Glomerular visceral epithelial cell (primary cell): ENCODE measurements around the gene GNRH2.
A peak's percentile ranks its signal among the peaks of the same experiment; 100 is the strongest.
"Not testable (repeated sequence)": the region's sequence is repeated elsewhere in the genome, so short reads cannot be mapped to it uniquely, and the experiment has no call there.

ENCODE experiments used
- DNase-seq: peaks from one replicate; pipeline ENCODE4 v3.0.0-alpha.2; 2016; ENCODE audit errors: extremely low spot score

GNRH2 gene

GRCh38 chr20:3043322-3043721, at the start of gene GNRH2:
Gene GNRH2, plus strand, starts transcription at chr20:3043622. Its CDS starts 793 bp downstream, at chr20:3044415.
- no peak for DNase-seq

DNA sequence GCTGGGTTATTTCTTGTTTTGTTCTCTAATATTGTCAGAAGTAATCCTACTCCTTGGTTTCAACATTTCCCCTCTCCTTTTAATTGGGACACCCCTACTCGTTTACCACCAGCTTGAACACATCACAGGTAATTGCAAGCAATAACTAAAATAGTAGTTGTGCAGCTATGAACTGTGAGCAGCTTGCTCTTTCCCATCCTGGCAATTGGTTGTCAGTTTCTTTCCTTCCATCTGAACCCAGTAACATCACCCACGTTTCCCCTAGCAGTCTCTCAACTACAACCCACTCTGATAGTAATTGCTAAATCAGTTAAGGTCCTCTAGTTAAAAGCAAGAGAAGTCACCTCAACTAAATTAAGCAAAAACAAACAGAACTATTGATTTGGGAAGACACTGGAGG, 47.6 kb upstream of the GNRH2 start:
- DNase-seq, result no peak

GRCh38 chr20:2998728-2999127, 44.7 kb upstream of the GNRH2 start:
- DNase-seq, result no peak

DNA sequence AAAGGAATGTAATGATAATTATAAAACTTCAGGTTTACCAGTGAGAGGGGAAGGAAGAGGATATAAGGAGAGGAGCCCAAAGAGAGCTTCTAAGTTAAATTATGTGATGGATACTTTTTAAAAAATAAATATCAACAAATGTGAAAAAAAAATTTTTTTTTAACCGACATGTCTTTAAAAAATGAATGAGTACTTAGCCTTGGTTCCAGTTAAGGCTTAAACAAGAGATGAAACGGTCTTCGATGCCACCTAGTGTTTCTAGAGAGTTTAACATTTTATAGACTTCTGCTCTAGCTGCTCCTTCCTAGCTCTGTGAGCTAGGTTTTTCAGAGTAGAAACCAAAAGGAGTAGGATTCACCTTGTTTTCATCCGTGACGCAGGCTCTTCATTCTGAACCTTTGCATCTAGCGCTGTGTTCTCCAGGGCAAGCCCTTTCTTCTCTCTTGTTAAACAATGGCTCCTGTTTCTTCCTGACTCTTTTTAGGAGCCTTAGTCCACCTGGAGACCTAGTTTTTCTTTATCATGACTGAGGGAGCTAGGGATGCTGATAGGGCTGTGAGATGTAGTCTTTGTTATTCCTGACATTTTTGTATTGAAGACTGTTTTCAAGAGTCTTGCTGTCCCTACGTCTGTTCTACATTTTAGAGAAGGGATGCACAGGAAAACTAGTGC, 42.4 kb upstream of the GNRH2 start:
- no peak for DNase-seq

- DNase-seq, result no peak
These were observed 40.0 kb upstream of the GNRH2 start for GRCh38 chr20:3003416-3003815.

- DNase-seq, result peak; percentile 63
These were observed 32.3 kb upstream of the GNRH2 start for GRCh38 chr20:3010985-3011723.

GRCh38 chr20:3011752-3012151, 31.7 kb upstream of the GNRH2 start:
- DNase-seq, result no peak

- DNase-seq, result no peak
These were observed 29.7 kb upstream of the GNRH2 start for GRCh38 chr20:3013771-3014170.

DNA sequence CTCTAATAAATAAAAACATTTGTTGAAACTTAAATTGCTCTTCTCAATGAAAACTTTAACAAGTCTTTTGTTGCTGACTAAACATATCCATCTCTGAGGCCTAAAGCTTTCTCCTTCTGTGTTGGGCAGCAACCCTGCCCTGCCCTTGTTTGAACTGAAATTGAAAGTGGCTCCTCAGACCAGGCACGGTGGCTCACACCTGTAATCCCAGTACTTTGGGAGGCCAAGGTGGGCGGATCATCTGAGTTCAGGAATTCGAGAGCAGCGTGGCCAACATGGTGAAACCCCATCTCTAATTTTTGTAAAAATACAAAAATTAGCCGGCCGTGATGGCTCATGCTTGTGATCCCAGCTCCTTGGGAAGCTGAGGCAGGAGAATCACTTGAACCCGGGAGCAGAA, 29.2 kb upstream of the GNRH2 start:
- DNase-seq, result no peak

DNA sequence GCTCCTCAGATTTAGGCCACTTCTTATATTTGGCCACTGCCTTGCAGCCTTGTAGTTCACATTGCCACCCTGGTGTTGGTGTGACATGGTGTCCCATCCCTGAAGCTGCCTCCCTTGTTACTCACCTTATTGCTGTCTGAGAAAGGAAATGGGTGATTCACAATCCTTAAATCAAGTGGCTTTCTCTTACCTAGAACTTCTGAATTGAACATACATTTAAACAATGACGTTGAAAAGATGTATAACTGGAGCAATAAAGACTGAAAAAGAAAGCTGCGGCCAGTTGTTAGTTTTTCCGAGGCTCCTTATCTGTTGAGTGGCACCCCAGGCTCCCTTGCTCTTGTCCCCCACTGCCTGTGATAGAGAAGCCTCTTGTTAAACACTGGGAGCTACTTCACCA, 28.8 kb upstream of the GNRH2 start:
- DNase-seq, result no peak

- not testable (repeated sequence) for DNase-seq
These were observed 28.1 kb upstream of the GNRH2 start for GRCh38 chr20:3015302-3015701.

- DNase-seq, result no peak
These were observed 22.1 kb upstream of the GNRH2 start for GRCh38 chr20:3021327-3021726.

GRCh38 chr20:3021777-3022176, 21.6 kb upstream of the GNRH2 start:
- no peak for DNase-seq

DNA sequence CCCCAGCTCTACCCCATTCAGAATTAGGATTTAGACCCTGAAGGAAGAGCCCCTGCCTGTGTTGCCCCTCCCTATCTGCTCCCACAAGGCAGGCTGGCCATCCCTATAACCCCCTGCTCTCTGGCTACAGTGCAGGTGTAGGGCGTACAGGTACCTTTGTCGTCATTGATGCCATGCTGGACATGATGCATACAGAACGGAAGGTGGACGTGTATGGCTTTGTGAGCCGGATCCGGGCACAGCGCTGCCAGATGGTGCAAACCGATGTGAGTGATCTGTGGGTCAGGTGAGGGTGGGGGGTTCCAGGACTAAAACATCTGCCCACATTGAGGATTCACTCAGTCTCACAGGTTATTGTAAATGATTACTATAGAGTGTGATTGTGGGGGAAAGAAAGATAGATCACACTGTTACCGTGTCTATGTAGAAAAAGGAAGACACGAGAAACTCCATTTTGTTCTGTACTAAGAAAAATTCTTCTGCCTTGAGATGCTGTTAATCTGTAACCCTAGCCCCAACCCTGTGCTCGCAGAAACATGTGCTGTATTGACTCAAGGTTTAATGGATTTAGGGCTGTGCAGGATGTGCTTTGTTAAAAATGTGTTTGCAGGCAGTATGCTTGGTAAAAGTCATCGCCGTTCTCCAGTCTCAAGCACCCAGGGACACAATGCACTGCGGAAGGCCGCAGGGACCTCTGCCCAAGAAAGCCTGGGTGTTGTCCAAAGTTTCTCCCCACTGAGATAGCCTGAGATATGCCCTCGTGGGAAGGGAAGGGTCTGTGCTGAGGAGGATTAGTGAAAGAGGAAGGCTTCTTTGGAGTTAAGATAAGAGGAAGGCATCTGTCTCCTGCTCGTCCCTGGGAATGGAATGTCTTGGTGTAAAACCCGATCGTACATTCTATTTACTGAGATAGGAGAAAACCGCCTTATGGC, 20.6 kb upstream of the GNRH2 start:
- not testable (repeated sequence) for DNase-seq

DNA sequence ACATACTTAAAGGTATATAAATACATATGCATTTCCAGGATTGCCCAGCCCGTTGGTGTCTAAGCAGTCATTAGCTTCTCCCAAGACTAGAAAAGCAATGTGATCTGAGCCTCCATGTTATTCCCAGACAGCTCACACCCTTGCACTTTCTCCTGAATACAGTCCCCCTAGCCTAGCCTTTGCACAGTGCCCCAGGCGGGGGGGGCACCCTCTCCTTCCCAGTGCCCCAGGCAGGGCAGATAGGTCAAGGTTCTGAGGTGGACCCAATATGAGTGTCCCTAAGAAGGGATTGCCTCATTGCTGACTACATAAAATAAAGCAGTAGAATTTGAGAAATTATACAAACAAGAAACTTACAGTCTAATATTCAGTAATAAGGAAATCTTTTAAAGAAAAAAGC, 15.4 kb upstream of the GNRH2 start:
- no peak for DNase-seq

GRCh38 chr20:3031524-3032147, 11.8 kb upstream of the GNRH2 start:
- DNase-seq, result no peak

- DNase-seq, result no peak
These were observed 10.8 kb upstream of the GNRH2 start for GRCh38 chr20:3032624-3033023.

GRCh38 chr20:3037654-3038053, 5.8 kb upstream of the GNRH2 start:
- no peak for DNase-seq

- no peak for DNase-seq
These were observed 5.0 kb upstream of the GNRH2 start for GRCh38 chr20:3038454-3038853.

- DNase-seq, result no peak
These were observed 4.0 kb upstream of the GNRH2 start for GRCh38 chr20:3039426-3039825.

GRCh38 chr20:3040086-3040485, 3.3 kb upstream of the GNRH2 start:
- DNase-seq, result no peak

DNA sequence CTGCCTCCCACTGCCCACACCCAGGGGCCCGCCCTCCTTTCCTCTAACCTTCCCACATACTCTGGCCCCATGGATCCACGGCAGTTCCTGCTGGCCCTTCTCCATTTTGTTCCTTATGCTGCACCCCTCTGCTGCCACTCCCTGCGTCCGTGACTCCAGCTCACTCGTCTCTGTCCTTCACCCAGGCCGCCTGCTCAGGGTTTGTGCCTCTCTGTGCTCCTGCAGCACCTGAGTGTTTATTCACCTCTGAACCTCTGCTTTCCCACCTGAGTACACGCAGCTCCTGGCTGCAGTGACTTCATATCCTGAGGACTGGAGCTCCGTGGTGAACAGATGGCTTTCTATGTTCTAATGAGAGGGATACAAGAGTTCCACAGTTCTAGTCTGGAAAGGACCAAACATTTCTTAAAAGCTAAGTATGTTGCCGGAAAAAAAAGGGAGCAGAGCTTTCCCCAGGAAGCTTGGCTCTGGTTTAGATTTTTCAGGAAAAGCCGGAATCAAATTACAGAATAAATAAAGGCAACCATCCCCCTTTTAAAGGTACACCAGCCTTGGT, 1.5 kb upstream of the GNRH2 start:
- DNase-seq, result no peak
